Liver (tissue), 9 donors: ENCODE results near the gene DAB1. TPM values are rescaled to one million over a fixed set of nuclear protein-coding genes. Genes with fewer than 3 reads are reported as not detected.

Experiments used
- DNase-seq: peaks from one replicate; pipeline ENCODE4 v3.0.0-alpha.2; 2017; ENCODE audit warnings: low spot score
- H3K27ac ChIP-seq, 2 donors: one replicate each; pipeline ENCODE4 v1.7.0; 2013; ENCODE audit warnings: inconsistent platforms in 2 of 2, low read length in 2 of 2, control low read depth in 1 of 2, low read depth in 1 of 2, mild to moderate bottlenecking in 1 of 2
- H3K27me3 ChIP-seq, 4 donors: one replicate each; pipeline versions ENCODE4 v1.6.1 to v1.7.0; 2013; ENCODE audit warnings: low read length in 3 of 4, inconsistent platforms in 1 of 4, mild to moderate bottlenecking in 1 of 4, moderate library complexity in 1 of 4; ENCODE audit not compliant: control insufficient read depth in 4 of 4, insufficient read depth in 4 of 4
- H3K36me3 ChIP-seq, 4 donors: one replicate each; pipeline versions ENCODE4 v1.6.1 to v1.7.0; 2013; ENCODE audit warnings: low read length in 3 of 4, mild to moderate bottlenecking in 3 of 4, low read depth in 1 of 4, moderate library complexity in 1 of 4; ENCODE audit not compliant: control insufficient read depth in 4 of 4, insufficient read depth in 3 of 4
- H3K4me1 ChIP-seq, 4 donors: one replicate each; pipeline versions ENCODE4 v1.6.1 to v1.7.0; 2013; ENCODE audit warnings: low read length in 3 of 4, mild to moderate bottlenecking in 3 of 4, moderate library complexity in 1 of 4; ENCODE audit not compliant: control insufficient read depth in 4 of 4, insufficient read depth in 4 of 4
- H3K4me3 ChIP-seq, 3 donors: one replicate each; pipeline versions ENCODE4 v1.6.1 to v1.7.0; 2013; ENCODE audit warnings: low read length in 3 of 3, control low read depth in 1 of 3, low read depth in 1 of 3, mild to moderate bottlenecking in 1 of 3
- H3K9ac ChIP-seq, 2 donors: one replicate each; pipeline ENCODE4 v1.7.0; 2013; ENCODE audit warnings: low read length in 2 of 2, mild to moderate bottlenecking in 2 of 2, moderate library complexity in 2 of 2, control low read depth in 1 of 2, low read depth in 1 of 2
- H3K9me3 ChIP-seq, 4 donors: one replicate each; pipeline versions ENCODE4 v1.6.1 to v1.7.0; 2013; ENCODE audit warnings: low read length in 3 of 4; ENCODE audit not compliant: control insufficient read depth in 4 of 4
- CTCF ChIP-seq: fragments of 150-350 bp; IDR thresholded peaks from 2 replicates; pipeline ENCODE4 v1.5.1; 2017; ENCODE audit warnings: improper control_type of control experiment, low read depth, low read length; ENCODE audit not compliant: missing input control
- EGR1 ChIP-seq, 2 donors: IDR thresholded peaks; 2 replicates each; pipeline ENCODE4 v1.6.1; 2016 to 2018; ENCODE audit warnings: antibody characterized with exemption in 2 of 2, low read depth in 2 of 2
- FOXA2 ChIP-seq: IDR thresholded peaks from 2 replicates; pipeline ENCODE4 v1.6.1; 2016; ENCODE audit warnings: antibody characterized with exemption
- GABPA ChIP-seq, 2 donors: IDR thresholded peaks in 1 of 2; conservative IDR thresholded peaks in 1 of 2; 2 replicates each; pipeline ENCODE4 v1.6.1; 2016; ENCODE audit warnings: antibody characterized with exemption in 2 of 2, mild to moderate bottlenecking in 1 of 2, moderate library complexity in 1 of 2
- HNF4A ChIP-seq, 2 donors: conservative IDR thresholded peaks; 2 replicates each; pipeline ENCODE4 v1.6.1; 2016; ENCODE audit warnings: antibody characterized with exemption in 2 of 2, mild to moderate bottlenecking in 2 of 2
- HNF4G ChIP-seq: IDR thresholded peaks from 2 replicates; pipeline ENCODE4 v1.6.1; 2016; ENCODE audit warnings: antibody characterized with exemption
- JUND ChIP-seq, 2 donors: IDR thresholded peaks; 2 replicates each; pipeline ENCODE4 v1.6.1; 2016; ENCODE audit warnings: antibody characterized with exemption in 2 of 2
- NR2F2 ChIP-seq: IDR thresholded peaks from 2 replicates; pipeline ENCODE4 v1.6.1; 2016; ENCODE audit warnings: antibody characterized with exemption
- RAD21 ChIP-seq, 2 donors: IDR thresholded peaks; 2 replicates each; pipeline ENCODE4 v1.6.1; 2016; ENCODE audit warnings: antibody characterized with exemption in 2 of 2, mild to moderate bottlenecking in 2 of 2
- REST ChIP-seq: IDR thresholded peaks from 2 replicates; pipeline ENCODE4 v1.6.1; 2016; ENCODE audit warnings: antibody characterized with exemption, mild to moderate bottlenecking
- RXRA ChIP-seq, 2 donors: IDR thresholded peaks; 2 replicates each; pipeline ENCODE4 v1.6.1; 2017 to 2018; ENCODE audit warnings: antibody characterized with exemption in 2 of 2, mild to moderate bottlenecking in 1 of 2
- SP1 ChIP-seq: IDR thresholded peaks from 2 replicates; pipeline ENCODE4 v1.6.1; 2018; ENCODE audit warnings: antibody characterized with exemption, mild to moderate bottlenecking
- YY1 ChIP-seq: IDR thresholded peaks from 2 replicates; pipeline ENCODE4 v1.6.1; 2016; ENCODE audit warnings: antibody characterized with exemption, mild to moderate bottlenecking
- WGBS: extraction: QIAGEN DNeasy Blood & Tissue Kit; methylation state at CpG from one replicate; pipeline ENCODE4 v1.1.7; 2013; 5-methylcytosine and 5-hydroxymethylcytosine counted together
- polyA plus RNA-seq, 2 donors: library from polyadenylated mRNA; stranded (reverse) in 1 of 2; unstranded in 1 of 2; fragments of 200-250 nt in 1 of 2; fragments of >200 nt in 1 of 2; fragmentation: Nextera tagmentation in 1 of 2; extraction: Ambion mirVana in 1 of 2; gene quantifications; one replicate each; pipeline versions ENCODE4 v1.2.1 to v1.2.3, GENCODE V29; 2013 to 2015
- total RNA-seq, 2 donors: library from RNA; depleted of rRNA; stranded (reverse); fragments of >200 nt; gene quantifications; one replicate each; pipeline ENCODE4 v1.2.3, GENCODE V29; 2014
- TF ChIP-seq, protein P1 (sequence below): IDR thresholded peaks from 2 replicates; pipeline ENCODE4 v1.6.1; 2016; ENCODE audit warnings: antibody characterized with exemption
- TF ChIP-seq, protein P2 (sequence below): IDR thresholded peaks from 2 replicates; pipeline ENCODE4 v1.6.1; 2016; ENCODE audit warnings: antibody characterized with exemption
- TF ChIP-seq, protein P3 (sequence below): IDR thresholded peaks from 2 replicates; pipeline ENCODE4 v1.6.1; 2016; ENCODE audit warnings: antibody characterized with exemption
- donor health status: healthy.
- donor health status: healthy.
- donor health status: healthy.
- donor health status: healthy.
- donor health status: healthy.

The DAB1 gene
- total and polyA plus RNA-seq, 4 donors, result 0.54 to 1.7 (median 1.2) TPM

- TF ChIP-seq REST, result no peak
Measured at GRCh38 chr1:57172040-57172439, 251.8 kb downstream of the DAB1 start (continued).

DNA sequence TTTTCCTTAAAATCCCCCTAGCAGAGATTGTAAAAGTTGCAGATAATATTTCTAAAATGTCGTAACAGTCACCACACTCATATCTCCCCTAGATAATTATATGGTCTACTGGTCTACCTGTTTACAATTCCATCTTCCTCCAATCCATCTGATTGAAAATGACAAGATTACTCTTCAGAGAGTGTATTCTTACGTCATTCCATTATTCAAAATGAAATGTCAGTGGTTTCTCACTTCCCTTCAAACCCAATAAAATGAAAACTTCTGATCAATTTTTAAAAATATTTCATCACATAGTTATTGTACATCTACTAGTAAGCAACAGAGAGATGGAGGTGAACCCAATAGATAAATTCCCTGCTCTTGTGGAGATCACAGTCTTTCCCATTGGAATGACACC lies 255.9 kb downstream of the DAB1 start:
- Histone ChIP-seq H3K9ac (no peak overlapping the region), H3K4me3 (no peak overlapping the region), H3K27me3 (no peaks in the 10 kb centered on the region), H3K4me1 (no peaks in the 10 kb centered on the region), H3K36me3 (no peaks in the 10 kb centered on the region), H3K27ac (no peak overlapping the region), H3K9me3 (no peaks in the 10 kb centered on the region)
- 87% methylated on average over 2 of the region's 2 CpGs for WGBS
- TF ChIP-seq HNF4A (conservative IDR thresholded peaks at IDR 0.05) (no peak), JUND (IDR thresholded peaks at IDR 0.05) (no peak), RAD21 (IDR thresholded peaks at IDR 0.05) (no peak), GABPA (IDR thresholded peaks at IDR 0.05 in 1 of 2, conservative IDR thresholded peaks at IDR 0.05 in 1 of 2) (no peak), YY1 (no peak)
- TF ChIP-seq, protein P1, sequence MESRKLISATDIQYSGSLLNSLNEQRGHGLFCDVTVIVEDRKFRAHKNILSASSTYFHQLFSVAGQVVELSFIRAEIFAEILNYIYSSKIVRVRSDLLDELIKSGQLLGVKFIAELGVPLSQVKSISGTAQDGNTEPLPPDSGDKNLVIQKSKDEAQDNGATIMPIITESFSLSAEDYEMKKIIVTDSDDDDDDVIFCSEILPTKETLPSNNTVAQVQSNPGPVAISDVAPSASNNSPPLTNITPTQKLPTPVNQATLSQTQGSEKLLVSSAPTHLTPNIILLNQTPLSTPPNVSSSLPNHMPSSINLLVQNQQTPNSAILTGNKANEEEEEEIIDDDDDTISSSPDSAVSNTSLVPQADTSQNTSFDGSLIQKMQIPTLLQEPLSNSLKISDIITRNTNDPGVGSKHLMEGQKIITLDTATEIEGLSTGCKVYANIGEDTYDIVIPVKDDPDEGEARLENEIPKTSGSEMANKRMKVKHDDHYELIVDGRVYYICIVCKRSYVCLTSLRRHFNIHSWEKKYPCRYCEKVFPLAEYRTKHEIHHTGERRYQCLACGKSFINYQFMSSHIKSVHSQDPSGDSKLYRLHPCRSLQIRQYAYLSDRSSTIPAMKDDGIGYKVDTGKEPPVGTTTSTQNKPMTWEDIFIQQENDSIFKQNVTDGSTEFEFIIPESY, result no peak
- TF ChIP-seq, protein P2, sequence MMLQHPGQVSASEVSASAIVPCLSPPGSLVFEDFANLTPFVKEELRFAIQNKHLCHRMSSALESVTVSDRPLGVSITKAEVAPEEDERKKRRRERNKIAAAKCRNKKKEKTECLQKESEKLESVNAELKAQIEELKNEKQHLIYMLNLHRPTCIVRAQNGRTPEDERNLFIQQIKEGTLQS, result no peak
- no peak for DNase-seq

DNA sequence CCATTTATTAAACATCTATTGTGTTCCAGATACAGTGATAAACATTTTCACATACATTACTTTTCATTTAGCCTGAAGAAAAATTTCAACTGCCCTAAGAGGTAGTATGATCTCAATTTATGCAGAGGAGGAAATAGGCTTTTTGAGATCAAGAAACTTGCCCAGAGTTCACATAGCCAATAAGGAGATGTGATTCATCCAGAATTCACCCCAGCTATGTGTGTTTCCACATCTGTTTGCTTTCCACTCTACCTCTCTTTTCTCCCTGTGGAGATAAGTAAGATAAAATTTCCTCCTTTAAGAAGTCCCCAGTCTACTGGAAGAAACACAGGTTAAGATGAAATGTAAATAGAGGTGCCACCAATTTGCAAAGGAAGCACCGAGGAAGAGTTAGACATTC lies 258.3 kb downstream of the DAB1 start:
- H3K27ac ChIP-seq, result no peak overlapping the region
- no peaks in the 10 kb centered on the region for H3K4me1 ChIP-seq
- H3K36me3 ChIP-seq, result no peaks in the 10 kb centered on the region
- no peak overlapping the region for H3K9ac ChIP-seq
- H3K4me3 ChIP-seq, result no peak overlapping the region
- no peaks in the 10 kb centered on the region for H3K9me3 ChIP-seq
- no peaks in the 10 kb centered on the region for H3K27me3 ChIP-seq
- 65% methylated on average over 1 of the region's 1 CpG for WGBS
- no peak for DNase-seq
- TF ChIP-seq, protein P3, sequence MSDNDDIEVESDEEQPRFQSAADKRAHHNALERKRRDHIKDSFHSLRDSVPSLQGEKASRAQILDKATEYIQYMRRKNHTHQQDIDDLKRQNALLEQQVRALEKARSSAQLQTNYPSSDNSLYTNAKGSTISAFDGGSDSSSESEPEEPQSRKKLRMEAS, result no peak
- TF ChIP-seq FOXA2 (no peak), SP1 (no peak), CTCF (no peak), REST (no peak), EGR1 (IDR thresholded peaks at IDR 0.05; ENCODE audit: low read depth in 2 of 2) (no peak), RXRA (IDR thresholded peaks at IDR 0.05) (no peak), NR2F2 (no peak), GABPA (IDR thresholded peaks at IDR 0.05 in 1 of 2, conservative IDR thresholded peaks at IDR 0.05 in 1 of 2) (no peak), HNF4A (conservative IDR thresholded peaks at IDR 0.05) (no peak), RAD21 (IDR thresholded peaks at IDR 0.05) (no peak), HNF4G (no peak), YY1 (no peak), JUND (IDR thresholded peaks at IDR 0.05) (no peak)
- TF ChIP-seq, protein P1, result no peak
